HEK293T (cell line): ENCODE measurements around the gene PGAM2.

Source experiments
- ARNT ChIP-seq: fragments of 450-650 bp; IDR thresholded peaks from 2 replicates; pipeline ENCODE4 v1.6.1; 2017; ENCODE audit warnings: mild to moderate bottlenecking
- BHLHE40 ChIP-seq: fragments of 450-650 bp; IDR thresholded peaks from 2 replicates; pipeline ENCODE4 v1.6.1; 2016; ENCODE audit warnings: mild to moderate bottlenecking, moderate library complexity, borderline replicate concordance
- CTBP1 ChIP-seq: fragments of 450-650 bp; IDR thresholded peaks from 2 replicates; pipeline ENCODE4 v1.6.1; 2016; ENCODE audit warnings: borderline replicate concordance
- ELF4 ChIP-seq: fragments of 450-650 bp; IDR thresholded peaks from 2 replicates; pipeline ENCODE4 v1.6.1; 2017; ENCODE audit warnings: antibody characterized with exemption
- HDGF ChIP-seq: fragments of 450-650 bp; IDR thresholded peaks from 2 replicates; pipeline ENCODE4 v1.6.1; 2017; ENCODE audit warnings: antibody characterized with exemption, borderline replicate concordance
- L3MBTL2 ChIP-seq: fragments of 450-650 bp; conservative IDR thresholded peaks from 2 replicates; pipeline ENCODE4 v1.6.1; 2016; ENCODE audit warnings: mild to moderate bottlenecking
- SP1 ChIP-seq: fragments of 450-650 bp; IDR thresholded peaks from 2 replicates; pipeline ENCODE4 v1.6.1; 2017
- TARDBP ChIP-seq: fragments of 450-650 bp; IDR thresholded peaks from 2 replicates; pipeline ENCODE4 v1.6.1; 2016
- ZNF384 ChIP-seq: fragments of 450-650 bp; IDR thresholded peaks from 2 replicates; pipeline ENCODE4 v1.6.1; 2016
- TF ChIP-seq, protein P1 (sequence below): fragments of 450-650 bp; IDR thresholded peaks from 2 replicates; pipeline ENCODE4 v1.6.1; 2016

DNA sequence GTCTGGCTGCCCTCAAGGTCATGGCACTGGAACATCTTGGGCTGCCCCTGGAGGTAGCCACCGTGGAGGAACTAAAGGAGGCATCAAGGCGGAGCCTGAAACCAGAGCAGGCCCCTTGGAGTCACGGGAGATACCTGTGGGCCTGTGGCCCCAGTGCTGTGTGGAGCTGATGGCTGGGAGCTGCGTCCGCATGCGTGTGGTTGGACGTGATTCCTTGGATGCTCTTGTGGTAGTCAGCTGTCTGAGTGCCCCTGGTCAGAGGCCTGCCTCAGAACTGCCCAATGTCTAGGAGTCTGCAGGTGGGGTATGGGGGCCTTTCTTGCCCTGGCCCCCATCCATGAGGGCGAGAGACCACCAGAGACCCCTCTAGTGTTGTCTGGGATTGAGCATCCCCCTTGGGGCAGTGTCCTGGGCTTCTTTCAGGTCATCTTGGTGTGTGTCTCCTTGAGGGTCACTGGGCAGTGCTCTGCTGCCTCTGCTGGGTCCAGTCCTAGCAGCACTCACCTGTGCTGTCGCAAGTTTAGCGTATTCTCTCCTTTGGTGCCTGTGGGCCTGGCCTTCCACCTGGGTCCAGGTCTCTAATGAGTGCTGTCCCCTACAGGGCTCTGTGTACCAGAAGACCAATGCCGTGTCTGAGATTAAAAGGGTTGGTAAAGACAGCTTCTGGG is 8.1 kb downstream of the PGAM2 start:
- TF ChIP-seq BHLHE40 (no peak), CTBP1 (no peak), SP1 (no peak), L3MBTL2 (no peak), ZNF384 (no peak), HDGF (no peak), TARDBP (no peak), ARNT (no peak), ELF4 (no peak)
- TF ChIP-seq, protein P1, sequence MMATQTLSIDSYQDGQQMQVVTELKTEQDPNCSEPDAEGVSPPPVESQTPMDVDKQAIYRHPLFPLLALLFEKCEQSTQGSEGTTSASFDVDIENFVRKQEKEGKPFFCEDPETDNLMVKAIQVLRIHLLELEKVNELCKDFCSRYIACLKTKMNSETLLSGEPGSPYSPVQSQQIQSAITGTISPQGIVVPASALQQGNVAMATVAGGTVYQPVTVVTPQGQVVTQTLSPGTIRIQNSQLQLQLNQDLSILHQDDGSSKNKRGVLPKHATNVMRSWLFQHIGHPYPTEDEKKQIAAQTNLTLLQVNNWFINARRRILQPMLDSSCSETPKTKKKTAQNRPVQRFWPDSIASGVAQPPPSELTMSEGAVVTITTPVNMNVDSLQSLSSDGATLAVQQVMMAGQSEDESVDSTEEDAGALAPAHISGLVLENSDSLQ = no peak
